HFF-Myc (cell line): ENCODE results near the gene GPATCH8.
A peak's percentile ranks its signal among the peaks of the same experiment; 100 is the strongest.

Experiments
- DNase-seq: peaks from one replicate; pipeline ENCODE4 v3.0.0-alpha.2; 2011; ENCODE audit warnings: low read depth; ENCODE audit errors: extremely low read depth
- H3K4me3 ChIP-seq: replicated peaks from 2 replicates; pipeline ENCODE4 v1.5.1; 2011; ENCODE audit warnings: low read depth, mild to moderate bottlenecking, control low read depth, low read length
- CTCF ChIP-seq: IDR thresholded peaks from 2 replicates; pipeline ENCODE4 v1.5.1; 2012; ENCODE audit warnings: mild to moderate bottlenecking, low read depth, low read length, control low read depth; ENCODE audit errors: missing control alignments

Gene GPATCH8

GRCh38 chr17:44409309-44410028, 93.7 kb downstream of the GPATCH8 start:
- no peak for TF ChIP-seq CTCF
- H3K4me3 ChIP-seq, result no peak overlapping the region
- no peak for DNase-seq

- no peak for DNase-seq
- no peak overlapping the region for H3K4me3 ChIP-seq
- no peak for TF ChIP-seq CTCF
Observed at GRCh38 chr17:44408786-44409185, 94.4 kb downstream of the GPATCH8 start.

- no peak for TF ChIP-seq CTCF
Observed at GRCh38 chr17:44402564-44403172, 100.5 kb downstream of the GPATCH8 start.

GRCh38 chr17:44400226-44400847, 102.9 kb downstream of the GPATCH8 start:
- DNase-seq, result no peak
- no peak overlapping the region for H3K4me3 ChIP-seq

More at GRCh38 chr17:44402564-44403172, 100.5 kb downstream of the GPATCH8 start:
- DNase-seq, result no peak
- no peak overlapping the region for H3K4me3 ChIP-seq

DNA sequence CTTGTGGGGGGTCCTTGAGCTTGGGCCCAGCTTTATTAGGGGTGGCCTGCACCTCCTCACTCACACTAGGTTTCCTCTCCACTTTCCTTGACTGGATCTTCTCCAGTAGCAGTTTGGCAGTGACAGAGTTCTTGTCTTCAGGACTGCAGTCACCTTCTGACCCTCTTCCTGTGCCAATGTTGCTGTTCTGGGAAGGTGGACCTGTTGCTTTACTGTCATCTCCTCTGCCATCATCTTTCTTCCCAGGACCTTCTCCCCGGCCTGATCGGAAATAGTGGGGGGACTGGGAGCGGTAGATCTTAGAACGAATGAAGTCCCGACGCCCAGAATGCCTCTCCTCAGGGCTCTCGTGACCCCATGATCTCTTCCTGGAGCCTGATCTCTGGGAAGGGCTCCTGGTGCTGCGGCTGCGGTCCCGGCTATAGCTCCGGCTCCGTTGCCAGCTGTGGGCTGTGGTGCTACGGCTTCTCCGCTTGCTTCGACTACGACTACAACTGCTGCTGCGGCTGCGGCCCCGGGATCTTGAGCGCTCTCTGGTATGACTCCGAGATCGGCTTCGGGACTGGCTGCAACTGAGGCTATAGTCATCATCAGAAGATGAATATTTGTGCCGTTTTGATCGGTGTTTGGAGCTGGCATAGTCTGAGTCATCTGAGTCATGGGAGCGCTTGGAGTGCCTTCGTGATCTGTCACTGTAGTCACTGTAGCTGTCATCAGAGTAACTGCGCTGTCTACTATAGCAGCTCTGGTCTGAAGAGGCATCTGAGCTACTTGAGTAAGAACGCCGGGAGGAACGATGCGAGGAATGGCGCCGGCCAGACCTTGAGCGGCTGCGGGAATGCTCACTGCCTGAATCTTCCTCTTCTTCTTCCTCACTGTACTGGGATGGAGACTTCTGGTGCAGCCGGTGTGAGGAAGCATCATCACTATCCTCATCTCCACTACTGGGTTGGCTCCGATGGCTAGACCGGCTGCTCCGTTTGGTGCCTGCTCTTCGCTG, 104.2 kb downstream of the GPATCH8 start:
- no peak for DNase-seq
- H3K4me3 ChIP-seq, result no peak overlapping the region
- TF ChIP-seq CTCF, result no peak

More at GRCh38 chr17:44400226-44400847, 102.9 kb downstream of the GPATCH8 start:
- peak; percentile 43 for TF ChIP-seq CTCF

DNA sequence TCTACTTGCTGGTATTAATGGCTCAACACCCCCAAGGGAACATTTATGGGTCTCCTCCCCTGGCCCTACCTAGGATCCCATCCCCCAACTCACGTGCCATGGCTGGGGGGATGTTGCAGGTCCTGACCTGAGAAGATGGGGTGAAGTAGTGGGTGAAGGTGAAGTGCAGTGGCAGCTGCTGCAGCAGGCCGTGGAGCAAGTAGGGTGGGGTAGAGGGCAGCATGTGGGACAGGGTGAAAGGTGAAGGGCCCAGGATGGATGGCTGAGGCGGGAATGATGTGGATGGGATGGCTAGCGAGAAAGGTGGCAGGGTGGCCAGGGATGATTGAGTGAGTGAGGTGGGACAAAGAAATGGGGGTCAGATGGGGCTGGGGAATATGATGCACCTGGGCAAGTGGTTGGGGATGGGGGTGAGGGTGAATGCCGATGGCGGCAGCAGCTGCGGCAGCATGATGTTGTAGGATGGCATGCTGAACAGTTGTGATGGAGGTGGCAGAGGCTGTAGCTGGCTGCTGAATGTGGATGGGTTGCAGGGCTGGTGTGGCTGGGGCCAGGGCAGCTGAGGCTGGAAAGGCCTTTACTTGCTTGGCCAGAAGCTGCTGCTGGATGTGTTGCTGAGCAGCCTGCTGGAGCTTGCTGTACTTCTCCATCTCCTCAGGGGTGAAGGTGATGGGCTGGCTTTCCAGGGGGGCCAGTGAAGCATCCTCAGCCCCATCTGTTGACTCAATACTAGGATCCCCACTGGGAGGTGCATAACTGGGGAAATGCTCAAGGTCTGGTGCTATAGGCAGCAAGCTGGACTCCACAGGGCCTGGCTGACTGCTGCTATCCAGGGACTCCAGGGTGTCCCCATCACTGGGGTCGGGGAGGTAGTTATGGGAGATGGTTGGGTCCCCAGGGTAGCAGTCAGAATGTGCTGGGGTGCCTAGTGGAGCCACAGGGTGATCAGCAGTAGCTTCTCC, 105.4 kb downstream of the GPATCH8 start:
- no peak for TF ChIP-seq CTCF
- no peak for DNase-seq
- no peak overlapping the region for H3K4me3 ChIP-seq
